Measurements from ENCODE around the gene GRIK4. TPM values are rescaled to one million over a fixed set of nuclear protein-coding genes. Genes with fewer than 3 reads are reported as not detected.

GRIK4 gene
- total and polyA plus RNA-seq, 4 donors, result 0.05 to 0.25 (median 0.06) TPM; not detected in 1

- TF ChIP-seq ATF3 (IDR thresholded peaks at IDR 0.05), result no peak
- no peak for TF ChIP-seq HNF4G (IDR thresholded peaks at IDR 0.05)
- no peak for TF ChIP-seq SP1 (IDR thresholded peaks at IDR 0.05)
- TF ChIP-seq YY1 (IDR thresholded peaks at IDR 0.05), result no peak
- TF ChIP-seq HNF4A (conservative IDR thresholded peaks at IDR 0.05), result no peak
- no peak for TF ChIP-seq FOXA2 (IDR thresholded peaks at IDR 0.05)
- no peak for TF ChIP-seq RXRA (IDR thresholded peaks at IDR 0.05)
- TF ChIP-seq FOXA1 (IDR thresholded peaks at IDR 0.05), result no peak
Measured at GRCh38 chr11:120789391-120789790, 277.8 kb downstream of the GRIK4 start (continued).

DNA sequence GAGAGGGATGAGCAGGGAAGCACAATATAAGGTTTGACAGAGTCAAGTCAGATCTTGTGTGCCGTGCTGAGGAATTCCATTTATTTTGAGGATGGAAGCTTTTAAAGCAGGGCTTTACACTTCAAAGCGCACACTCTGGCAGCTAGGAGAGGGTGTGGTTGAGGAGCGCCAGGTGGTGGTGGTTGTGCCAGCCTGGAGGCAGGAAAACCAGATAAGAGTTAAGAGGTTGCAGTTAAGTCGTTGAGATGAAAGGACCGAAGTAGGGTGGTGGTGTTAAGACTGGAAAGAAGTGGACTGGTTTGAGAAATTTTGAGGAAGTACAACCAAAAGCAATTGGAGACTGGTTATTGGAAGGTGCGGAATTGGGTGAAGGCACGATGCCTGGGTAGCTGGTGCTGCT is 280.8 kb downstream of the GRIK4 start:
- no peaks in the 10 kb centered on the region for H3K36me3 ChIP-seq (ENCODE audit: control insufficient read depth in 4 of 4, insufficient read depth in 3 of 4, low read depth in 1 of 4, low read length in 3 of 4)
- H3K27me3 ChIP-seq (ENCODE audit: control insufficient read depth in 4 of 4, insufficient read depth in 4 of 4, low read length in 3 of 4), result peaks cover 0 to 12% (median 0%) of the 10 kb centered on the region in 4 donors
- no peak overlapping the region for H3K9ac ChIP-seq (ENCODE audit: low read depth in 1 of 2, low read length in 2 of 2)
- no peak overlapping the region for H3K4me3 ChIP-seq (ENCODE audit: low read depth in 1 of 3, low read length in 3 of 3)
- no peak for DNase-seq (ENCODE audit: low spot score)
- 82% methylated on average over 7 of the region's 7 CpGs for WGBS
- no peak overlapping the region for H3K27ac ChIP-seq (ENCODE audit: low read depth in 1 of 2, low read length in 2 of 2)
- H3K9me3 ChIP-seq (ENCODE audit: control insufficient read depth in 4 of 4, low read length in 3 of 4), result peaks cover 0 to 6% (median 3%) of the 10 kb centered on the region in 4 donors
- no peak for TF ChIP-seq TAF1 (conservative IDR thresholded peaks at IDR 0.05)
- no peak for TF ChIP-seq SP1 (IDR thresholded peaks at IDR 0.05)
- TF ChIP-seq ATF3 (IDR thresholded peaks at IDR 0.05), result no peak
- TF ChIP-seq HNF4G (IDR thresholded peaks at IDR 0.05), result no peak
- TF ChIP-seq ZBTB33 (IDR thresholded peaks at IDR 0.05), result no peak
- TF ChIP-seq, protein P1, sequence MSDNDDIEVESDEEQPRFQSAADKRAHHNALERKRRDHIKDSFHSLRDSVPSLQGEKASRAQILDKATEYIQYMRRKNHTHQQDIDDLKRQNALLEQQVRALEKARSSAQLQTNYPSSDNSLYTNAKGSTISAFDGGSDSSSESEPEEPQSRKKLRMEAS (IDR thresholded peaks at IDR 0.05), result no peak
- TF ChIP-seq EGR1 (IDR thresholded peaks at IDR 0.05; ENCODE audit: low read depth in 2 of 2), result no peak
- no peak for TF ChIP-seq JUND (IDR thresholded peaks at IDR 0.05)
- TF ChIP-seq RAD21 (IDR thresholded peaks at IDR 0.05), result no peak
- no peaks in the 10 kb centered on the region for H3K4me1 ChIP-seq (ENCODE audit: control insufficient read depth in 4 of 4, insufficient read depth in 4 of 4, low read length in 3 of 4)

DNA sequence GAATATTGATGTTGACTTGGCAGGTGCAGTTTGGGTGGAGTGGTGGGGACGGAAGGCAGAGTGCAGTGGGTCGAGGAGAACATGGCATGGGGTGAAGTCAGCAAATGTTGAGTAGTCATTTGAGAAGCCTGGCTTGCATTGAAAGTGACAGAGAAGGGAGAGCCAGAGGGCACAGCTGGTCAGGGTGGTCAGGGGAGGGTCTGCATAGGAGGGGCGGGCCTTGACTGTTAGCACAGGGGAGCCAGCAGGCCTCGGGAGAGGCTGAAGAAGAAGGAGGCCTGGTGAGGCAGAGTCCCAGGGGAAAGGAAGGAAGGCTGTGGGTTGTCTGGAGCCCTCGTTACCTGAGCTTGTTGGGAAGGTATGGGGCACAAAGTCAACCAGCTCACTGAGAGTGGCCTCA is 281.6 kb downstream of the GRIK4 start:
- no peak for DNase-seq (ENCODE audit: low spot score)
- TF ChIP-seq GABPA (IDR thresholded peaks at IDR 0.05 in 1 of 2, conservative IDR thresholded peaks at IDR 0.05 in 1 of 2), result no peak
- no peak for TF ChIP-seq JUND (IDR thresholded peaks at IDR 0.05)
- no peak for TF ChIP-seq EGR1 (IDR thresholded peaks at IDR 0.05; ENCODE audit: low read depth in 2 of 2)
- no peak for TF ChIP-seq SP1 (IDR thresholded peaks at IDR 0.05)
- TF ChIP-seq YY1 (IDR thresholded peaks at IDR 0.05), result no peak
- no peak for TF ChIP-seq FOXA1 (IDR thresholded peaks at IDR 0.05)
- no peak for TF ChIP-seq RAD21 (IDR thresholded peaks at IDR 0.05)
- no peak for TF ChIP-seq NR2F2 (IDR thresholded peaks at IDR 0.05)
- no peak for TF ChIP-seq TAF1 (conservative IDR thresholded peaks at IDR 0.05)
- TF ChIP-seq RXRA (IDR thresholded peaks at IDR 0.05), result no peak
- TF ChIP-seq HNF4G (IDR thresholded peaks at IDR 0.05), result no peak
- TF ChIP-seq, protein P2, sequence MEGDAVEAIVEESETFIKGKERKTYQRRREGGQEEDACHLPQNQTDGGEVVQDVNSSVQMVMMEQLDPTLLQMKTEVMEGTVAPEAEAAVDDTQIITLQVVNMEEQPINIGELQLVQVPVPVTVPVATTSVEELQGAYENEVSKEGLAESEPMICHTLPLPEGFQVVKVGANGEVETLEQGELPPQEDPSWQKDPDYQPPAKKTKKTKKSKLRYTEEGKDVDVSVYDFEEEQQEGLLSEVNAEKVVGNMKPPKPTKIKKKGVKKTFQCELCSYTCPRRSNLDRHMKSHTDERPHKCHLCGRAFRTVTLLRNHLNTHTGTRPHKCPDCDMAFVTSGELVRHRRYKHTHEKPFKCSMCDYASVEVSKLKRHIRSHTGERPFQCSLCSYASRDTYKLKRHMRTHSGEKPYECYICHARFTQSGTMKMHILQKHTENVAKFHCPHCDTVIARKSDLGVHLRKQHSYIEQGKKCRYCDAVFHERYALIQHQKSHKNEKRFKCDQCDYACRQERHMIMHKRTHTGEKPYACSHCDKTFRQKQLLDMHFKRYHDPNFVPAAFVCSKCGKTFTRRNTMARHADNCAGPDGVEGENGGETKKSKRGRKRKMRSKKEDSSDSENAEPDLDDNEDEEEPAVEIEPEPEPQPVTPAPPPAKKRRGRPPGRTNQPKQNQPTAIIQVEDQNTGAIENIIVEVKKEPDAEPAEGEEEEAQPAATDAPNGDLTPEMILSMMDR (IDR thresholded peaks at IDR 0.05; ENCODE audit: low read depth, low read length, missing input control), result no peak
- Histone ChIP-seq H3K4me1 (ENCODE audit: control insufficient read depth in 4 of 4, insufficient read depth in 4 of 4, low read length in 3 of 4) (no peaks in the 10 kb centered on the region), H3K4me3 (ENCODE audit: low read depth in 1 of 3, low read length in 3 of 3) (no peak overlapping the region), H3K9ac (ENCODE audit: low read depth in 1 of 2, low read length in 2 of 2) (no peak overlapping the region), H3K36me3 (ENCODE audit: control insufficient read depth in 4 of 4, insufficient read depth in 3 of 4, low read depth in 1 of 4, low read length in 3 of 4) (no peaks in the 10 kb centered on the region), H3K27ac (ENCODE audit: low read depth in 1 of 2, low read length in 2 of 2) (no peak overlapping the region), H3K27me3 (ENCODE audit: control insufficient read depth in 4 of 4, insufficient read depth in 4 of 4, low read length in 3 of 4) (peaks cover 0 to 12% (median 0%) of the 10 kb centered on the region in 4 donors), H3K9me3 (ENCODE audit: control insufficient read depth in 4 of 4, low read length in 3 of 4) (peaks cover 0 to 6% (median 3%) of the 10 kb centered on the region in 4 donors)
- WGBS, result 88% methylated on average over 5 of the region's 5 CpGs

All from liver (tissue), 9 donors.